ENCODE measurements around the gene RIT2.
"Not testable (repeated sequence)": the region's sequence is repeated elsewhere in the genome, so short reads cannot be mapped to it uniquely, and the experiment has no call there.

DNA sequence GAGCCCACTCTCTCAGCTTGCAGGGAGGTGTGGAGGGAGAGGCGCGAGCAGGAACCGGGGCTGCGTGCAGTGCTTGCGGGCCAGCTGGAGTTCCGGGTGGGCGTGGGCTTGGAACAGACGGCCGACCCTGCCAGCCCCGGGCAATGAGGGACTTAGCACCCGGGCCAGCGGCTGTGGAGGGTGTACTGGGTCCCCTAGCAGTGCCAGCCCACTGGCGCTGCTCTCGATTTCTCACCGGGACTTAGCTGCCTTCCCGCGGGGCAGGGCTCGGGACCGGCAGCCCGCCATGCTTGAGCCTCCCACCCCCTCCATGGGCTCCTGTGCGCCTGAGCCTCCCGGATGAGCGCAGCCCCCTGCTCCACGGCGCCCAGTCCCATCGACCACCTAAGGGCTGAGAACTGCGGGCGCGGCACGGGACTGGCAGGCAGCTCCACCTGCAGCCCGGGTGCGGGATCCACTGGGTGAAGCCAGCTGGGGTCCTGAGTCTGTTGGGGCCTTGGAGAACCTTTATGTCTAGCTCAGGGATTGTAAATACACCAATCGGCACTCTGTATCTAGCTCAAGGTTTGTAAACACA, 320.2 kb downstream of the RIT2 start:
- TF ChIP-seq, protein P1, sequence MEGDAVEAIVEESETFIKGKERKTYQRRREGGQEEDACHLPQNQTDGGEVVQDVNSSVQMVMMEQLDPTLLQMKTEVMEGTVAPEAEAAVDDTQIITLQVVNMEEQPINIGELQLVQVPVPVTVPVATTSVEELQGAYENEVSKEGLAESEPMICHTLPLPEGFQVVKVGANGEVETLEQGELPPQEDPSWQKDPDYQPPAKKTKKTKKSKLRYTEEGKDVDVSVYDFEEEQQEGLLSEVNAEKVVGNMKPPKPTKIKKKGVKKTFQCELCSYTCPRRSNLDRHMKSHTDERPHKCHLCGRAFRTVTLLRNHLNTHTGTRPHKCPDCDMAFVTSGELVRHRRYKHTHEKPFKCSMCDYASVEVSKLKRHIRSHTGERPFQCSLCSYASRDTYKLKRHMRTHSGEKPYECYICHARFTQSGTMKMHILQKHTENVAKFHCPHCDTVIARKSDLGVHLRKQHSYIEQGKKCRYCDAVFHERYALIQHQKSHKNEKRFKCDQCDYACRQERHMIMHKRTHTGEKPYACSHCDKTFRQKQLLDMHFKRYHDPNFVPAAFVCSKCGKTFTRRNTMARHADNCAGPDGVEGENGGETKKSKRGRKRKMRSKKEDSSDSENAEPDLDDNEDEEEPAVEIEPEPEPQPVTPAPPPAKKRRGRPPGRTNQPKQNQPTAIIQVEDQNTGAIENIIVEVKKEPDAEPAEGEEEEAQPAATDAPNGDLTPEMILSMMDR (IDR thresholded peaks at IDR 0.05), result not testable (repeated sequence)
- TF ChIP-seq POLR2A (IDR thresholded peaks at IDR 0.05), result not testable (repeated sequence)
